C1 segment of cervical spinal cord (tissue), 14 donors: ENCODE results near the gene PAGR1.
"Not testable (repeated sequence)": the region's sequence is repeated elsewhere in the genome, so short reads cannot be mapped to it uniquely, and the experiment has no call there.

Experiments used
- DNase-seq, 14 donors: peaks; one replicate each; lab custom pipeline; 2025; lab: John Stamatoyannopoulos, UW

Gene PAGR1

DNA sequence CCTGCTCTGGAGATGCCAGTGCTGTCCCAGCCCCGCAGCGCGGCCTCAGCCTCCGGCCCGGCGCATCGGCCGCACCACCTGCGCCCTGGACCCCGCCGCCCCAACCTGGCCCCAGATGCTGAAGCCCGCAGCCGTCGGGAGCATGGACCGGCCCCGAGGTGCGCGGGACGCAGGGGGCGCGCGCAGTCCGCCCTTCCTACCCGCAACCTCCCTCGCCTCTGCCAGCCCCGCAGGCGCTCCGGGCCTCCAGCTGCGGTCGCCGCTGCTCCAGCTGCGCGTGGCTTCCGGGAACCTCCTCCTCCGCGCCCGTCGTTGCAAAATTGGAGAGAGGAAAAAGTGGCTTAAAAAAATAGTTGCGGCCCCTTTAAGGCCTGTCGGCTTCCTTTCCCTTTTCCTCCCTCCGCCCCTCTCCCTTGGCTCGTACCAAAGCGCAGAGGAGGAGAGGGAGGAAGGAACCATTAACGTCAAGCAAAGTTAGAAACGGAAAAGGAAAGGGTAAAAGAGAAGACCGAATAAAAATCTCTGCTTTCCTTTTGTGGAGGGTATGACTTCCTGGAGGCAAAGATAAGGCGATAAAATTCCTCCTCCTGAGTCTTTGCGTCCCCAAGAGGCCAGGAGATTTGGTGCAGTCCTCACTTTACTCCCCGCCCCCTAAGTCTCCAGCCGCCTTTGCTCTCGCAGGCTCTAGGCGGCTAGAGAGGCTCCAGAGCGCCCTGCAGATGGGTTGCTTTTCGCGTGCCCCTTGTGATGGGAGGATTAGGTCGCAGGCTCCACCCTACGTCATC, 47.1 kb downstream of the PAGR1 start, which contains the start of gene CDIPT:
TSS of gene CDIPT (minus strand) at position 343 of the 785 bp plus-strand sequence. CDS start 369 bp downstream, outside the sequence.
- peak; percentile 22 to 96 (median 88) for DNase-seq

GRCh38 chr16:29863669-29863984, 47.7 kb downstream of the PAGR1 start:
- DNase-seq = no peak

DNA sequence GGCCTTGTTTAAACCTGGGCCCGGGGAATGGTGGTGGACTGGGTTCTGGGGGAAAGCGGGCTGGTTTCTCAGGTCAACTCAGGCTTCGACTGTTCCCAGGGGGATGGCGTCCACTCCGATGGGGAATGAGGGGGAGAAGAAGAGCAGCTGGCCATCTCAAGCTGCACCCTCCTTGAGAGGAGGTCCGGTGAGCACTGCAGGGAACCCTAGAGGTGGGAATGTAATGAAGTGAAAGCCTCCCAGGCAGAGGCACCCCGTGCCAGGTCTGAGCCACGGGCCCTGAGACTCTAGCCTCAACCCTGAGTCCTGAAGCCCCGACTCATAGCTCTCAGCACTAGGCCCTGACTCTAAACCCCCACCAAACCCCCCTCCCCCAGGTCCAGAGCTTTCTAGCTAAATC, 48.3 kb downstream of the PAGR1 start:
- DNase-seq = peak in 1 of 14 donors; percentile 23

DNA sequence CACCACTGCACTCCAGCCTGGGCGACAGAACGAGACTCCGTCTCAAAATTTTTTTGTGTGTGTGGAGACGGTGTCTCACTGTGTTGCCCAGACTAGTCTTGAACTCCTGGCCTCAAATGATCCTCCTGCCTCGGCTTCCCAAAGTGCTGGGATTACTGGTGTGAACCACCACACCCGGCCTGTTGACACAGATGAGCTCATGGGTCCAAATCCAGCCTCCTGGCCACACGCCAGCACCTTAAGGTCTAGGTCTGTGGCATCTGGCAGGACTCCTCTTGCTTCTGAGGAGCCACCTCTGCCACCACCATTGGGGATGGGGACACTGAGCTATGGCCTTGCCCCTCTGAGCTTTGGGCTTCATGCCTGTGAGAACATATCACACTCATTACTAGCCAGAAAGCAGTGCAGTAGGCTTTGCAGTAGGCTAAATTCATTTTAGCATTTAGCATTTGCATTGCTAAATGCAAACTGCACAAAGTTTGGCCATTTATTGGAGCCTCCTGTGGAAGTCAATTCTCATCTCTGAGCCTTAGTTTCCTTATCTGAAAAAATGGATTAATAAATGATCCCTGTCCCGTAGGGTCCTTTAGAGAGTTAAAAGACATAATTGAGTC, 52.6 kb downstream of the PAGR1 start:
- no peak for DNase-seq

GRCh38 chr16:29869067-29869466, 53.1 kb downstream of the PAGR1 start:
- DNase-seq = not testable (repeated sequence)
